Measurements from ENCODE around the gene RAD9A. TPM values are rescaled to one million over a fixed set of nuclear protein-coding genes. Genes with fewer than 3 reads are reported as not detected.

The RAD9A gene
- polyA plus RNA-seq, 1 of the 3 experiments (the other 2 are of a cell fraction): 22.3 TPM

DNA sequence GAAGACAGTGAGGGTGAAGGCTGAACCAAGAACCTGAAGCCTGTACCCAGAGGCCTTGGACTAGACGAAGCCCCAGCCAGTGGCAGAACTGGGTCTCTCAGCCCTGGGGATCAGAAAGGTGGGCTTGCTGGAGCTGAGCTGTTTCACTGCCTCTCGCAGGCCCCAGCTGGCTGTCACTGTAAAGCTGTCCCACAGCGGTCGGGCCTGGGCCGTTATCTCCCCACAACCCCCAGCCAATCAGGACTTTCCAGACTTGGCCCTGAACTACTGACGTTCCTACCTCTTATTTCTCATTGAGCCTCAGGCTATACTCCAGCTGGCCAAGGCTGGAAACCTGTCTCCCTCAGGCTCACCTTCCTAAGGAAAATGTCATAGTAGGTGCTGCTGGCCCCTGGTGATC is 5.8 kb downstream of the RAD9A start:
- DNase-seq: no peak
- POLR2A ChIA-PET: no interaction called here
- Histone ChIP-seq H3K9me3 (no peaks in the 10 kb centered on the region), H3K27me3 (ENCODE audit: insufficient read depth) (no peaks in the 10 kb centered on the region), H4K20me1 (ENCODE audit: insufficient read depth) (peaks cover 14% of the 10 kb centered on the region), H3K9ac (no peak overlapping the region), H3K9me2 (no peaks in the 10 kb centered on the region), H3K4me2 (no peak overlapping the region), H3K4me3 (ENCODE audit: low read depth in 2 of 2, low read length in 1 of 2) (no peak overlapping the region), H2AFZ (ENCODE audit: low read depth) (no peak overlapping the region), H3K36me3 (replicated peaks in 1 of 2; ENCODE audit: control insufficient read depth in 1 of 2, insufficient read depth in 2 of 2, low read length in 1 of 2) (peaks cover 8 to 22% of the 10 kb centered on the region in 2 experiments), H3K27ac (ENCODE audit: low read depth in 2 of 2, low read length in 1 of 2) (no peak overlapping the region), H3K4me1 (ENCODE audit: control insufficient read depth in 1 of 2, insufficient read depth in 2 of 2, low read depth in 1 of 2, low read length in 1 of 2) (peaks cover 9 to 19% of the 10 kb centered on the region in 2 experiments; a peak in 2 of 4 replicates), H3K79me2 (ENCODE audit: insufficient read depth) (peaks cover 27% of the 10 kb centered on the region), H3F3A (replicated peaks; ENCODE audit: insufficient read depth) (peaks cover 5% of the 10 kb centered on the region)
- CTCF ChIA-PET: interaction anchor here (1.0 to 4.9 kb wide), 3 partner anchors 15 to 51 kb away, joined by 3 to 29 read pairs (median 6); no protein-coding TSS in a partner anchor
- no peak for TF ChIP-seq FOXM1 (IDR thresholded peaks at IDR 0.05; ENCODE audit: low read depth)
- TF ChIP-seq SMC3 (IDR thresholded peaks at IDR 0.05; ENCODE audit: low read depth, low read length): no peak
- TF ChIP-seq, protein P1, sequence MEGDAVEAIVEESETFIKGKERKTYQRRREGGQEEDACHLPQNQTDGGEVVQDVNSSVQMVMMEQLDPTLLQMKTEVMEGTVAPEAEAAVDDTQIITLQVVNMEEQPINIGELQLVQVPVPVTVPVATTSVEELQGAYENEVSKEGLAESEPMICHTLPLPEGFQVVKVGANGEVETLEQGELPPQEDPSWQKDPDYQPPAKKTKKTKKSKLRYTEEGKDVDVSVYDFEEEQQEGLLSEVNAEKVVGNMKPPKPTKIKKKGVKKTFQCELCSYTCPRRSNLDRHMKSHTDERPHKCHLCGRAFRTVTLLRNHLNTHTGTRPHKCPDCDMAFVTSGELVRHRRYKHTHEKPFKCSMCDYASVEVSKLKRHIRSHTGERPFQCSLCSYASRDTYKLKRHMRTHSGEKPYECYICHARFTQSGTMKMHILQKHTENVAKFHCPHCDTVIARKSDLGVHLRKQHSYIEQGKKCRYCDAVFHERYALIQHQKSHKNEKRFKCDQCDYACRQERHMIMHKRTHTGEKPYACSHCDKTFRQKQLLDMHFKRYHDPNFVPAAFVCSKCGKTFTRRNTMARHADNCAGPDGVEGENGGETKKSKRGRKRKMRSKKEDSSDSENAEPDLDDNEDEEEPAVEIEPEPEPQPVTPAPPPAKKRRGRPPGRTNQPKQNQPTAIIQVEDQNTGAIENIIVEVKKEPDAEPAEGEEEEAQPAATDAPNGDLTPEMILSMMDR (IDR thresholded peaks at IDR 0.05): no peak
- TF ChIP-seq MXI1 (IDR thresholded peaks at IDR 0.05; ENCODE audit: low read depth, low read length): no peak
- TF ChIP-seq JUND (IDR thresholded peaks at IDR 0.05): no peak
- no peak for TF ChIP-seq RXRA (IDR thresholded peaks at IDR 0.05; ENCODE audit: borderline replicate concordance, low read depth)
- TF ChIP-seq GATA2 (CRISPR knock-in tag; IDR thresholded peaks at IDR 0.05): no peak
- TF ChIP-seq ELF1 (IDR thresholded peaks at IDR 0.05): no peak
- no peak for TF ChIP-seq POLR2AphosphoS5 (IDR thresholded peaks at IDR 0.05; ENCODE audit: low read depth, low read length)
- TF ChIP-seq, protein P2, sequence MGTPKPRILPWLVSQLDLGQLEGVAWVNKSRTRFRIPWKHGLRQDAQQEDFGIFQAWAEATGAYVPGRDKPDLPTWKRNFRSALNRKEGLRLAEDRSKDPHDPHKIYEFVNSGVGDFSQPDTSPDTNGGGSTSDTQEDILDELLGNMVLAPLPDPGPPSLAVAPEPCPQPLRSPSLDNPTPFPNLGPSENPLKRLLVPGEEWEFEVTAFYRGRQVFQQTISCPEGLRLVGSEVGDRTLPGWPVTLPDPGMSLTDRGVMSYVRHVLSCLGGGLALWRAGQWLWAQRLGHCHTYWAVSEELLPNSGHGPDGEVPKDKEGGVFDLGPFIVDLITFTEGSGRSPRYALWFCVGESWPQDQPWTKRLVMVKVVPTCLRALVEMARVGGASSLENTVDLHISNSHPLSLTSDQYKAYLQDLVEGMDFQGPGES (IDR thresholded peaks at IDR 0.05; ENCODE audit: low read depth, low read length): no peak
- no peak for TF ChIP-seq GABPA (IDR thresholded peaks at IDR 0.05; ENCODE audit: low read depth)
- TF ChIP-seq RFX5 (IDR thresholded peaks at IDR 0.05; ENCODE audit: low read length): no peak
- no peak for TF ChIP-seq NFIC (IDR thresholded peaks at IDR 0.05; ENCODE audit: borderline replicate concordance)
- TF ChIP-seq, protein P3, sequence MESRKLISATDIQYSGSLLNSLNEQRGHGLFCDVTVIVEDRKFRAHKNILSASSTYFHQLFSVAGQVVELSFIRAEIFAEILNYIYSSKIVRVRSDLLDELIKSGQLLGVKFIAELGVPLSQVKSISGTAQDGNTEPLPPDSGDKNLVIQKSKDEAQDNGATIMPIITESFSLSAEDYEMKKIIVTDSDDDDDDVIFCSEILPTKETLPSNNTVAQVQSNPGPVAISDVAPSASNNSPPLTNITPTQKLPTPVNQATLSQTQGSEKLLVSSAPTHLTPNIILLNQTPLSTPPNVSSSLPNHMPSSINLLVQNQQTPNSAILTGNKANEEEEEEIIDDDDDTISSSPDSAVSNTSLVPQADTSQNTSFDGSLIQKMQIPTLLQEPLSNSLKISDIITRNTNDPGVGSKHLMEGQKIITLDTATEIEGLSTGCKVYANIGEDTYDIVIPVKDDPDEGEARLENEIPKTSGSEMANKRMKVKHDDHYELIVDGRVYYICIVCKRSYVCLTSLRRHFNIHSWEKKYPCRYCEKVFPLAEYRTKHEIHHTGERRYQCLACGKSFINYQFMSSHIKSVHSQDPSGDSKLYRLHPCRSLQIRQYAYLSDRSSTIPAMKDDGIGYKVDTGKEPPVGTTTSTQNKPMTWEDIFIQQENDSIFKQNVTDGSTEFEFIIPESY (IDR thresholded peaks at IDR 0.05; ENCODE audit: borderline replicate concordance, low read depth): no peak
- 79% methylated on average over 5 of the region's 6 CpGs for WGBS (ENCODE audit: low lambda C conversion rate)
